ENCODE data around the gene ALDH5A1. TPM values are rescaled to one million over a fixed set of nuclear protein-coding genes. Genes with fewer than 3 reads are reported as not detected.

Gene ALDH5A1
- total and polyA plus RNA-seq, 12 donors = 1.9 to 45.5 (median 29.5) TPM

DNA sequence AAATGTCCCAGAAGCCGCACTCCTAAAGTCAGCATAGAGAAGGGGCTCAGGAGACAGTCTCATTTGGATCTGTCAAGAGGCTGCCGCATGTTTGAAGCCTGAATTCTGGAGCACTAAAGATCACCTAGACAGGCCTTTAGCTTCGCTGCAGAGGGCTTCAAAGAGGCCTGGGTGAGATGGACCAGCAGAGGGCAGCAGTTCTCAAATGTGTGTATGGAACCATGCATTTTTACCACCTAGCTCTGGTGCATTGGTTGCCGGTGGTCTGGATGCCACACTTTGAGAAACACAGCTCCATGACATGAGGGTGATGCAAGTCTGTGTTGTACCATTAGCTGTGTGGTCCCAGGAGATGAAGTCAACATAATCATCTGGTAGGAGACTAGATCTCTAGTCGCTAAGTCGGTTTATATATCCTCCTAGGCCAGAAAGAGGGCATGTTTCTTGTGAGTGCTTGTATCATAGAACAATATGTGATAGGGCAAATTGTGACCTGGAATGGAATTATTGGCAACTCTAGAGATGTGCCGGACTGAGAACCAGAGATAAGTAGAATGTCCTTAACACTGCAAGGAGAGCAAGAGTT, 86.4 kb downstream of the ALDH5A1 start:
- DNase-seq (peak; percentile 64 to 75), ATAC-seq (peak; percentile 67 to 85 (median 78))
- Histone ChIP-seq H3K4me1 (peaks cover 0 to 14% (median 8%) of the 10 kb centered on the region in 9 donors), H3K4me3 (no peak overlapping the region), H3K27me3 (no peaks in the 10 kb centered on the region), H3K36me3 (no peaks in the 10 kb centered on the region), H3K9me3 (no peaks in the 10 kb centered on the region), H3K27ac (no peak overlapping the region)
- WGBS, 2 donors = 50 to 51% methylated on average over 7 of the region's 7 CpGs
- intact Hi-C loops (cut with DNase I) = loop anchor here (1.0 to 10.0 kb wide), 12 partner anchors 111 to 1024 kb away; partner anchors contain the start of gene GMNN (in 3 of the 10)
- TF ChIP-seq CTCF (IDR thresholded peaks at IDR 0.05) = peak; percentile 63 to 88 (median 81)

GRCh38 chr6:24583463-24584381, 89.0 kb downstream of the ALDH5A1 start:
- WGBS, 2 donors = 18% methylated on average over 15 of the region's 15 CpGs
- peaks cover 0 to 9% (median 0%) of the 10 kb centered on the region in 7 donors for H3K27me3 ChIP-seq
- peak overlapping the region in 3 of 10 donors; percentile 1 to 8 (median 3) for H3K4me3 ChIP-seq

GRCh38 chr6:24584382-24584720, 89.6 kb downstream of the ALDH5A1 start:
- no peak for TF ChIP-seq CTCF (IDR thresholded peaks at IDR 0.05)
- H3K27ac ChIP-seq = peak overlapping the region in 3 of 10 donors; percentile 9 to 36 (median 31)
- peaks cover 0 to 14% (median 8%) of the 10 kb centered on the region in 9 donors for H3K4me1 ChIP-seq
- DNase-seq (no peak), ATAC-seq (peak in 2 of 8 donors; percentile 26 to 30)
- peaks cover 0 to 9% (median 0%) of the 10 kb centered on the region in 7 donors for H3K27me3 ChIP-seq
- no peaks in the 10 kb centered on the region for H3K36me3 ChIP-seq
- no peaks in the 10 kb centered on the region for H3K9me3 ChIP-seq
- H3K4me3 ChIP-seq = no peak overlapping the region
- intact Hi-C loops (cut with DNase I) = loop anchor here (5.0 to 10.0 kb wide), 9 partner anchors 108 to 1020 kb away; partner anchors contain the start of gene GMNN (in 3 of the 10)
- WGBS, 2 donors = 52 to 74% methylated on average over 2 of the region's 2 CpGs

More at GRCh38 chr6:24583463-24584381, 89.0 kb downstream of the ALDH5A1 start:
- peaks cover 0 to 14% (median 8%) of the 10 kb centered on the region in 9 donors for H3K4me1 ChIP-seq
- intact Hi-C loops (cut with DNase I) = loop anchor here (1.0 to 10.0 kb wide), 14 partner anchors 109 to 1021 kb away; partner anchors contain the start of gene GMNN (in 3 of the 10)
- TF ChIP-seq CTCF (IDR thresholded peaks at IDR 0.05) = peak; percentile 73 to 90 (median 84)
- no peaks in the 10 kb centered on the region for H3K9me3 ChIP-seq
- ATAC-seq (peak; percentile 31 to 85 (median 77)), DNase-seq (peak; percentile 72 to 73)
- no peaks in the 10 kb centered on the region for H3K36me3 ChIP-seq
- peak overlapping the region in 5 of 10 donors; percentile 9 to 36 (median 10) for H3K27ac ChIP-seq

Other genes starting within 250 kb of the ALDH5A1 start
- gene DCDC2, start 136.9 kb upstream of the ALDH5A1 start, total RNA-seq = under 1 TPM in 1 of 10 donors, not detected in 9; 0.06 TPM
- gene DCDC2, start 136.9 kb upstream of the ALDH5A1 start, polyA plus RNA-seq = not detected
- 10 to 100 TPM; 36.7 to 68.6 (median 52.6) TPM for gene MRS2, start 92.0 kb upstream of the ALDH5A1 start, total RNA-seq
- 10 to 100 TPM; 18.5 to 21.0 TPM for gene MRS2, start 92.0 kb upstream of the ALDH5A1 start, polyA plus RNA-seq
- gene GPLD1, start 5.4 kb upstream of the ALDH5A1 start, total RNA-seq = 1 to 10 TPM in 4 of 10 donors, under 1 TPM in 6; 0.59 to 1.5 (median 0.89) TPM
- gene GPLD1, start 5.4 kb upstream of the ALDH5A1 start, polyA plus RNA-seq = under 1 TPM; 0.07 to 0.44 TPM
- under 1 TPM in 5 of 10 donors, not detected in 5; 0.05 to 0.07 (median 0.05) TPM for gene KIAA0319, start 151.2 kb downstream of the ALDH5A1 start, total RNA-seq
- gene KIAA0319, start 151.2 kb downstream of the ALDH5A1 start, polyA plus RNA-seq = not detected
- gene TDP2, start 171.9 kb downstream of the ALDH5A1 start, total RNA-seq = 10 to 100 TPM; 20.0 to 30.9 (median 24.3) TPM
- gene TDP2, start 171.9 kb downstream of the ALDH5A1 start, polyA plus RNA-seq = 10 to 100 TPM; 22.6 to 29.8 TPM
- 10 to 100 TPM; 47.3 to 83.8 (median 56.1) TPM for gene ACOT13, start 172.1 kb downstream of the ALDH5A1 start, total RNA-seq
- 100 to 1,000 TPM in 1 of 2 donors, 10 to 100 TPM in 1; 38.2 to 241 TPM for gene ACOT13, start 172.1 kb downstream of the ALDH5A1 start, polyA plus RNA-seq
- 10 to 100 TPM; 35.3 to 68.3 (median 39.5) TPM for gene C6orf62, start 224.2 kb downstream of the ALDH5A1 start, total RNA-seq
- gene C6orf62, start 224.2 kb downstream of the ALDH5A1 start, polyA plus RNA-seq = 10 to 100 TPM; 41.5 to 64.1 TPM